Adrenal gland (tissue), 12 donors: Measurements from ENCODE around the gene ETV5. TPM values are rescaled to one million over a fixed set of nuclear protein-coding genes. Genes with fewer than 3 reads are reported as not detected.

Experiments
- DNase-seq, 7 donors: peaks; one replicate each; pipeline ENCODE4 v3.0.0-alpha.2; 2019 to 2020
- H3K27ac ChIP-seq, 5 donors: fragments of 200-600 bp; sonication (generic) in 4 of 5; 1 replicate in 3 of 5; 2 replicates in 2 of 5; pipeline versions ENCODE4 v1.5.1 to v1.8.0; 2016 to 2020; ENCODE audit warnings: mild to moderate bottlenecking in 1 of 5
- H3K27me3 ChIP-seq: fragments of 200-600 bp; 2 replicates; pipeline ENCODE4 v1.8.0; 2021
- H3K36me3 ChIP-seq, 2 donors: fragments of 200-600 bp; replicated peaks in 1 of 2; 1 replicate in 1 of 2; 2 replicates in 1 of 2; pipeline versions ENCODE4 v1.5.1 to v1.8.0; 2018 to 2022
- H3K4me1 ChIP-seq, 2 donors: fragments of 200-600 bp; replicated peaks in 1 of 2; 1 replicate in 1 of 2; 2 replicates in 1 of 2; pipeline versions ENCODE4 v1.5.1 to v1.8.0; 2018 to 2021
- H3K4me3 ChIP-seq, 4 donors: fragments of 200-600 bp; sonication (generic) in 3 of 4; one replicate each; pipeline ENCODE4 v1.5.1; 2016 to 2018
- H3K9me3 ChIP-seq, 3 donors: fragments of 200-600 bp; sonication (generic) in 1 of 3; replicated peaks in 1 of 3; 1 replicate in 2 of 3; 2 replicates in 1 of 3; pipeline versions ENCODE4 v1.5.1 to v1.8.0; 2016 to 2021
- CTCF ChIP-seq, 6 experiments: fragments of 450-650 bp in 4 of 6; fragments of 200-600 bp in 2 of 6; sonication (generic) in 1 of 6; IDR thresholded peaks; 1 replicate in 5 of 6; 2 replicates in 1 of 6; pipeline versions ENCODE4 v1.5.1 to v1.8.0; 2016 to 2021; ENCODE audit warnings: antibody characterized with exemption in 6 of 6, mild to moderate bottlenecking in 2 of 6, moderate library complexity in 1 of 6
- POLR2A ChIP-seq, 2 donors: fragments of 450-650 bp; IDR thresholded peaks; one replicate each; pipeline ENCODE4 v1.6.1; 2017; ENCODE audit warnings: antibody characterized with exemption in 2 of 2, mild to moderate bottlenecking in 2 of 2, moderate library complexity in 1 of 2
- WGBS, 4 donors: extraction: QIAGEN DNeasy Blood & Tissue Kit in 2 of 4; methylation state at CpG; one replicate each; pipeline versions ENCODE4 v1.1.5 to v1.1.7; 2013 to 2017; 5-methylcytosine and 5-hydroxymethylcytosine counted together
- intact Hi-C, 2 donors: fragments of 100-400 bp; cut with DNase I; formaldehyde crosslinking; loops; one replicate each; pipeline versions ENCODE4 v1.14.1 to v1.15.0; 2022 to 2023
- polyA plus RNA-seq, 3 donors: library from polyadenylated mRNA; stranded (reverse); fragments of 200-250 nt in 2 of 3; fragments of 350-450 nt in 1 of 3; fragmentation: Illumina TruSeq in 1 of 3; extraction: RNeasy Lipid Tissue Mini Kit (QIAGEN cat#74804) in 1 of 3; gene quantifications; one replicate each; pipeline ENCODE4 v1.2.3, GENCODE V29; 2013 to 2014
- total RNA-seq, 9 donors: library from RNA; depleted of rRNA in 4 of 9; stranded (reverse); fragments of >200 nt in 4 of 9; fragments of 120-200 nt in 1 of 9; fragmentation: NEBNext Ultra II Directional in 1 of 9; extraction: Animal tissue kit (Norgen Biotek cat#: 25700) in 1 of 9; gene quantifications; one replicate each; pipeline versions ENCODE4 v1.1.0 to v1.2.4, GENCODE V29; 2013 to 2023
- donor health status: healthy with polysubstance abuse.
- donor health status: Bipolar disorder and iron deficiency.
- donor health status: DM: yes; HTN: yes; CAD: no.
- donor health status: DM: no; HTN: no; CAD: no.
- donor health status: DM: no; HTN: no; CAD: no.
- donor health status: DM: yes; HTN: yes; CAD: no.

The ETV5 gene
- total and polyA plus RNA-seq, 12 donors: 17.2 to 114 (median 63.3) TPM

DNA sequence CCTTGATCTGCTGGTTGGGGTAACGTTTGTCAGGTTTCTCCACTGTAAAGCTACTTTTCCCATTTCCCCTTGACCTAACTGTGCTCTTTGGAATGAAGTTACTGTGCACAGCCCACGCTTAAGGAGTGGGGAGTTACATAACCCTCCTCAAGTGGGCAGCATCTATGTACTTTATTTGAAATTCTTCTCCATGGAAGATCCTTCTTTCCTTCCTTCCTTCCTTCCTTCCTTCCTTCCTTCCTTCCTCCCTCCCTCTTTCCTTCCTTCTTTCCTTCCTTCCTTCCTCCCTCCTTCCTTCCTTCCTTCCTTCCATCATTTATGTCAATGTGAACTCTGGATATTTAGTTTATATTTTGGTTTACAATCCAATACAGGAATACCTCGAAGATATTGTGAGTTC lies 94.0 kb downstream of the ETV5 start:
- Histone ChIP-seq H3K4me1 (no peaks in the 10 kb centered on the region), H3K27me3 (no peaks in the 10 kb centered on the region), H3K36me3 (no peaks in the 10 kb centered on the region), H3K27ac (no peak overlapping the region), H3K9me3 (no peaks in the 10 kb centered on the region), H3K4me3 (no peak overlapping the region)
- TF ChIP-seq CTCF (IDR thresholded peaks at IDR 0.05) (no peak), POLR2A (IDR thresholded peaks at IDR 0.05) (no peak)
- DNase-seq: no peak
- intact Hi-C loops: no loop called here
- WGBS, 4 donors: 62 to 74% (median 65%) methylated on average over 3 of the region's 3 CpGs

GRCh38 chr3:186013312-186013711 lies 95.6 kb downstream of the ETV5 start:
- TF ChIP-seq CTCF (IDR thresholded peaks at IDR 0.05) (no peak), POLR2A (IDR thresholded peaks at IDR 0.05) (no peak)

GRCh38 chr3:186012137-186012536 lies 96.8 kb downstream of the ETV5 start:
- H3K9me3 ChIP-seq: no peaks in the 10 kb centered on the region
- DNase-seq: no peak
- 71 to 97% (median 89%) methylated on average over 4 of the region's 4 CpGs for WGBS, 4 donors
- no peaks in the 10 kb centered on the region for H3K4me1 ChIP-seq
- intact Hi-C loops: no loop called here
- H3K27me3 ChIP-seq: no peaks in the 10 kb centered on the region
- H3K27ac ChIP-seq: no peak overlapping the region
- no peak overlapping the region for H3K4me3 ChIP-seq
- TF ChIP-seq POLR2A (IDR thresholded peaks at IDR 0.05) (no peak), CTCF (IDR thresholded peaks at IDR 0.05) (no peak)
- no peaks in the 10 kb centered on the region for H3K36me3 ChIP-seq

More at GRCh38 chr3:186013312-186013711, 95.6 kb downstream of the ETV5 start:
- Histone ChIP-seq H3K9me3 (no peaks in the 10 kb centered on the region), H3K4me1 (no peaks in the 10 kb centered on the region), H3K4me3 (no peak overlapping the region), H3K27me3 (no peaks in the 10 kb centered on the region), H3K27ac (no peak overlapping the region), H3K36me3 (no peaks in the 10 kb centered on the region)
- WGBS, 4 donors: 73 to 81% (median 79%) methylated on average over 7 of the region's 7 CpGs
- DNase-seq: no peak
- intact Hi-C loops: no loop called here

- intact Hi-C loops: no loop called here
- H3K4me1 ChIP-seq: no peaks in the 10 kb centered on the region
- no peak for DNase-seq
- TF ChIP-seq POLR2A (IDR thresholded peaks at IDR 0.05): no peak
- TF ChIP-seq CTCF (IDR thresholded peaks at IDR 0.05): no peak
- no peak overlapping the region for H3K27ac ChIP-seq
- no peaks in the 10 kb centered on the region for H3K27me3 ChIP-seq
- H3K36me3 ChIP-seq: no peaks in the 10 kb centered on the region
- H3K9me3 ChIP-seq: no peaks in the 10 kb centered on the region
- whole genome bisulfite sequencing, 4 donors: 87 to 92% (median 90%) methylated on average over 7 of the region's 7 CpGs
- no peak overlapping the region for H3K4me3 ChIP-seq
Observed at GRCh38 chr3:186004671-186005070, 104.2 kb downstream of the ETV5 start.
